Measurements from ENCODE around the gene RNH1.
"Not testable (repeated sequence)": the region's sequence is repeated elsewhere in the genome, so short reads cannot be mapped to it uniquely, and the experiment has no call there.

The RNH1 gene

DNA sequence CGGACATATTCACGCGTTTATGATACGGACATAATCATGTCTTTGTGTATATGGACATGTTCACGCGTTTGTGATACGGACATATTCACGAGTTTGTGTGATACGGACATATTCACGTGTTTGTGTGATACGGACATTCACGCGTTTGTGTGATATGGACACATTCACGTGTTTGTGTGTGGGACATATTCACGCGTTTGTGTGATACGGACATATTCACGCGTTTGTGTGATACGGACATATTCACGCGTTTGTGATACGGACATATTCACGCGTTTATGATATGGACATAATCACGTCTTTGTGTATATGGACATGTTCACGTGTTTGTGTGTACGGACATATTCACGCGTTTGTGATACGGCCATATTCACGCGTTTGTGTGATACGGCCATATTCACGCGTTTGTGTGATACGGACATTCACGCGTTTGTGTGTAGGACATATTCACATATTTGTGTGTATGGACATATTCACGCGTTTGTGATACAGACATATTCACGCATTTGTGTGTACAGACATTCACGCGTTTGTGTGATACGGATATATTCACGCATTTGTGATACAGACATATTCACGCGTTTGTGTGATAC, 32.0 kb downstream of the RNH1 start:
- Histone ChIP-seq H3K4me1 (ENCODE audit: control insufficient read depth, insufficient read depth, low read length, poor library complexity, severe bottlenecking) (no peaks in the 10 kb centered on the region), H3K36me3 (ENCODE audit: control insufficient read depth, insufficient read depth, low read length) (no peaks in the 10 kb centered on the region), H3K27me3 (replicated peaks; ENCODE audit: control insufficient read depth, insufficient read depth, low read length, poor library complexity, severe bottlenecking) (no peaks in the 10 kb centered on the region), H3K4me3 (ENCODE audit: insufficient read depth, low read depth, low read length, poor library complexity, severe bottlenecking) (no peak overlapping the region), H3K9me3 (ENCODE audit: control insufficient read depth, low read length) (no peaks in the 10 kb centered on the region), H3K27ac (ENCODE audit: insufficient read depth, low read length, poor library complexity, severe bottlenecking) (no peak overlapping the region)
- no peak for DNase-seq

- Histone ChIP-seq H3K36me3 (ENCODE audit: control insufficient read depth, insufficient read depth, low read length) (no peaks in the 10 kb centered on the region), H3K4me1 (ENCODE audit: control insufficient read depth, insufficient read depth, low read length, poor library complexity, severe bottlenecking) (no peaks in the 10 kb centered on the region), H3K9me3 (ENCODE audit: control insufficient read depth, low read length) (no peaks in the 10 kb centered on the region), H3K4me3 (ENCODE audit: insufficient read depth, low read depth, low read length, poor library complexity, severe bottlenecking) (no peak overlapping the region), H3K27me3 (replicated peaks; ENCODE audit: control insufficient read depth, insufficient read depth, low read length, poor library complexity, severe bottlenecking) (no peaks in the 10 kb centered on the region), H3K27ac (ENCODE audit: insufficient read depth, low read length, poor library complexity, severe bottlenecking) (no peak overlapping the region)
- no peak for DNase-seq
Measured at GRCh38 chr11:473962-474785, 32.9 kb downstream of the RNH1 start.

- Histone ChIP-seq H3K4me3 (ENCODE audit: insufficient read depth, low read depth, low read length, poor library complexity, severe bottlenecking) (no peak overlapping the region), H3K4me1 (ENCODE audit: control insufficient read depth, insufficient read depth, low read length, poor library complexity, severe bottlenecking) (no peaks in the 10 kb centered on the region), H3K36me3 (ENCODE audit: control insufficient read depth, insufficient read depth, low read length) (no peaks in the 10 kb centered on the region), H3K9me3 (ENCODE audit: control insufficient read depth, low read length) (no peaks in the 10 kb centered on the region), H3K27ac (ENCODE audit: insufficient read depth, low read length, poor library complexity, severe bottlenecking) (no peak overlapping the region), H3K27me3 (replicated peaks; ENCODE audit: control insufficient read depth, insufficient read depth, low read length, poor library complexity, severe bottlenecking) (no peaks in the 10 kb centered on the region)
- no peak for DNase-seq
Measured at GRCh38 chr11:473415-473814, 33.6 kb downstream of the RNH1 start.

GRCh38 chr11:472816-473215, 34.2 kb downstream of the RNH1 start:
- Histone ChIP-seq H3K36me3 (ENCODE audit: control insufficient read depth, insufficient read depth, low read length) (no peaks in the 10 kb centered on the region), H3K4me3 (ENCODE audit: insufficient read depth, low read depth, low read length, poor library complexity, severe bottlenecking) (no peak overlapping the region), H3K4me1 (ENCODE audit: control insufficient read depth, insufficient read depth, low read length, poor library complexity, severe bottlenecking) (no peaks in the 10 kb centered on the region), H3K27me3 (replicated peaks; ENCODE audit: control insufficient read depth, insufficient read depth, low read length, poor library complexity, severe bottlenecking) (no peaks in the 10 kb centered on the region), H3K27ac (ENCODE audit: insufficient read depth, low read length, poor library complexity, severe bottlenecking) (no peak overlapping the region), H3K9me3 (ENCODE audit: control insufficient read depth, low read length) (no peaks in the 10 kb centered on the region)
- no peak for DNase-seq

GRCh38 chr11:472272-472671, 34.8 kb downstream of the RNH1 start:
- Histone ChIP-seq H3K27ac (ENCODE audit: insufficient read depth, low read length, poor library complexity, severe bottlenecking) (no peak overlapping the region), H3K27me3 (replicated peaks; ENCODE audit: control insufficient read depth, insufficient read depth, low read length, poor library complexity, severe bottlenecking) (no peaks in the 10 kb centered on the region), H3K9me3 (ENCODE audit: control insufficient read depth, low read length) (no peaks in the 10 kb centered on the region), H3K4me1 (ENCODE audit: control insufficient read depth, insufficient read depth, low read length, poor library complexity, severe bottlenecking) (no peaks in the 10 kb centered on the region), H3K4me3 (ENCODE audit: insufficient read depth, low read depth, low read length, poor library complexity, severe bottlenecking) (no peak overlapping the region), H3K36me3 (ENCODE audit: control insufficient read depth, insufficient read depth, low read length) (no peaks in the 10 kb centered on the region)
- DNase-seq, result no peak

- no peaks in the 10 kb centered on the region for H3K4me1 ChIP-seq (ENCODE audit: control insufficient read depth, insufficient read depth, low read length, poor library complexity, severe bottlenecking)
- H3K4me3 ChIP-seq (ENCODE audit: insufficient read depth, low read depth, low read length, poor library complexity, severe bottlenecking), result no peak overlapping the region
- no peak overlapping the region for H3K27ac ChIP-seq (ENCODE audit: insufficient read depth, low read length, poor library complexity, severe bottlenecking)
- H3K36me3 ChIP-seq (ENCODE audit: control insufficient read depth, insufficient read depth, low read length), result no peaks in the 10 kb centered on the region
- no peaks in the 10 kb centered on the region for H3K9me3 ChIP-seq (ENCODE audit: control insufficient read depth, low read length)
- DNase-seq, result no peak
- no peaks in the 10 kb centered on the region for H3K27me3 ChIP-seq (replicated peaks; ENCODE audit: control insufficient read depth, insufficient read depth, low read length, poor library complexity, severe bottlenecking)
Measured at GRCh38 chr11:471468-472145, 35.4 kb downstream of the RNH1 start.

DNA sequence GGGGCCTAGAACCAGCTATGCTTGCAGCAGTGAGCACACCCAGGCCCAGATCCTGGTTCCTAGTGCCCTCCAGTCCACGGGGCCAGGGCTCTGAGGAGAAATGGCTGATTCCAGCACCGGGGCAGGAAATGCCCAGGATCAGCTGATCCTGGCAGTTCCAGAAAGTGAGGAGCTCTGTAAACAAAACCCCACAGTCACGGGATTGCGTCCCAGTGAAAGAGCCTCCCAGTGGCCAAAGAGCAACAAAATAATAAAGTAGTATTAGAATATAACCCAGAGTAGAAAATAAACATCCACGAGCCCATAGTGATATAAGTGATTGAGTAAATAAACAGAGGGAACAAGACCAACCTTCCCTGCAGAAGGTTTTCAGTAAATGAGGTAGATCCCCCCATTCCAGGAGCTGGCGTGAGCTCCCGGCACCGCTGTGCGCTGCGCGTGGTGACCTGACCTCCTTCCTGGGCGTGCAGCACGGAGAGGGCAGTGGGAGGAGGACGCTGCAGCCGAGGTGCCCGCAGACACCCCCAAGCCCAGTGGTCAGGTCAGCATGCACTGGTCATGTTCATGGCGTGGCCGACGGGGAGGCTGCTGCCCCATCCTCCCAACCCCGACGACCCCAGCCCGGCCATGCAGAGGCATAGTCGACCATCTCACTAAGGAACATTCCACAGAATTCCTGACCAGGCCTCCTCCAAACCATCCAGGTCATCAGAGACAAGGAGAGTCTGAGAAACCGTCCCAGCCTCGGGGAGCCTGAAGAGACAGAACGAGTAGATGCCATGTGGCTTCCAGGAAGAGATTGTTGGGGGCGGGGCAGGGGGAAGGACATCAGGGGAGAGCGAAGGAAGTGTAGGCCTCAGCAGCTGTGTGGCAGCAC, 37.1 kb downstream of the RNH1 start:
- Histone ChIP-seq H3K36me3 (ENCODE audit: control insufficient read depth, insufficient read depth, low read length) (no peaks in the 10 kb centered on the region), H3K4me1 (ENCODE audit: control insufficient read depth, insufficient read depth, low read length, poor library complexity, severe bottlenecking) (no peaks in the 10 kb centered on the region), H3K27ac (ENCODE audit: insufficient read depth, low read length, poor library complexity, severe bottlenecking) (no peak overlapping the region), H3K4me3 (ENCODE audit: insufficient read depth, low read depth, low read length, poor library complexity, severe bottlenecking) (no peak overlapping the region), H3K27me3 (replicated peaks; ENCODE audit: control insufficient read depth, insufficient read depth, low read length, poor library complexity, severe bottlenecking) (no peaks in the 10 kb centered on the region), H3K9me3 (ENCODE audit: control insufficient read depth, low read length) (no peaks in the 10 kb centered on the region)
- no peak for DNase-seq

- DNase-seq; H3K4me3 ChIP-seq (ENCODE audit: insufficient read depth, low read depth, low read length, poor library complexity, severe bottlenecking); H3K27me3 ChIP-seq (replicated peaks; ENCODE audit: control insufficient read depth, insufficient read depth, low read length, poor library complexity, severe bottlenecking); H3K36me3 ChIP-seq (ENCODE audit: control insufficient read depth, insufficient read depth, low read length); H3K9me3 ChIP-seq (ENCODE audit: control insufficient read depth, low read length); H3K4me1 ChIP-seq (ENCODE audit: control insufficient read depth, insufficient read depth, low read length, poor library complexity, severe bottlenecking); H3K27ac ChIP-seq (ENCODE audit: insufficient read depth, low read length, poor library complexity, severe bottlenecking): not testable (repeated sequence)
Measured at GRCh38 chr11:469026-469683, 37.9 kb downstream of the RNH1 start.

DNA sequence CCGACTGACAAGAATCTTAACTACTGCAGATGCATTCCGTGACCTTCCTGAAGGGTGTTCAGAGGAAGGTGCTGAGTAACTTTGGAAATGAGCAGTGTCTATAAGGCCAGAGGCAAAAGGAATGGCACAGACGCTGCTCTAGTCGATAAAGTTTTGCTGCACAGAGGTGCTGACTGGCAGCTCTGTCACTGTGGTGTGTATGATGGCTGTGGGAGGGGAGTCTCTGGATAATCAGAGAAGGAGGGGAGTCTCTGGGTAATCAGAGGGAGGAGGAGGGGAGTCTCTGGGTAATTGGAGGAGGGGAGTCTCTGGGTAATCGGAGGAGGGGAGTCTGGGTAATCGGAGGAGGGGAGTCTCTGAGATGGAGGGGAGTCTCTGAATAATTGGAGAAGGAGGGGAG, 38.5 kb downstream of the RNH1 start:
- Histone ChIP-seq H3K4me3 (ENCODE audit: insufficient read depth, low read depth, low read length, poor library complexity, severe bottlenecking) (no peak overlapping the region), H3K27ac (ENCODE audit: insufficient read depth, low read length, poor library complexity, severe bottlenecking) (no peak overlapping the region), H3K9me3 (ENCODE audit: control insufficient read depth, low read length) (no peaks in the 10 kb centered on the region), H3K4me1 (ENCODE audit: control insufficient read depth, insufficient read depth, low read length, poor library complexity, severe bottlenecking) (no peaks in the 10 kb centered on the region), H3K36me3 (ENCODE audit: control insufficient read depth, insufficient read depth, low read length) (no peaks in the 10 kb centered on the region), H3K27me3 (replicated peaks; ENCODE audit: control insufficient read depth, insufficient read depth, low read length, poor library complexity, severe bottlenecking) (no peaks in the 10 kb centered on the region)
- no peak for DNase-seq

Measured in effector memory CD4-positive, alpha-beta T cell (primary cell).